ENCODE data around the gene IL17RD. TPM values are rescaled to one million over a fixed set of nuclear protein-coding genes. Genes with fewer than 3 reads are reported as not detected.

Gene IL17RD
- polyA plus RNA-seq, 1 of the 3 experiments (the other 2 are of a cell fraction): 2.4 TPM

- CTCF ChIA-PET: interaction anchor here (1.4 to 1.5 kb wide), 2 partner anchors 17 to 65 kb away, joined by 4 read pairs; no protein-coding TSS in a partner anchor
- H3K4me3 ChIP-seq (ENCODE audit: low read depth in 2 of 2, low read length in 1 of 2): no peak within 1 kb of the TSS
- H3K36me3 ChIP-seq (replicated peaks in 1 of 2; ENCODE audit: control insufficient read depth in 1 of 2, insufficient read depth in 2 of 2, low read length in 1 of 2): no peaks in the 10 kb centered on the region
- peak within 1 kb of the TSS; percentile 49 for H3K4me2 ChIP-seq
- no peaks in the 10 kb centered on the region for H3K27me3 ChIP-seq (ENCODE audit: insufficient read depth)
- DNase-seq: peak; percentile 39
- no peaks in the 10 kb centered on the region for H3K79me2 ChIP-seq (ENCODE audit: insufficient read depth)
- POLR2A ChIA-PET: no interaction called here
- peak within 1 kb of the TSS; percentile 86; the same call in 1 of the 2 replicates for H2AFZ ChIP-seq (ENCODE audit: low read depth)
- no peaks in the 10 kb centered on the region for H3K9me2 ChIP-seq
- H3K9ac ChIP-seq: peak within 1 kb of the TSS; percentile 51; the same call in 1 of the 2 replicates
- H3K27ac ChIP-seq (ENCODE audit: low read depth in 2 of 2, low read length in 1 of 2): peak within 1 kb of the TSS in 1 of 2 experiments; percentile 42; a peak in 2 of 4 replicates
- peaks cover 4% of the 10 kb centered on the region for H3F3A ChIP-seq (replicated peaks; ENCODE audit: insufficient read depth)
- 45% methylated on average over 11 of the region's 11 CpGs for WGBS (ENCODE audit: low lambda C conversion rate)
- no peaks in the 10 kb centered on the region for H3K9me3 ChIP-seq
- no peaks in the 10 kb centered on the region for H4K20me1 ChIP-seq (ENCODE audit: insufficient read depth)
- no peaks in the 10 kb centered on the region; a peak in 1 of 4 replicates for H3K4me1 ChIP-seq (ENCODE audit: control insufficient read depth in 1 of 2, insufficient read depth in 2 of 2, low read depth in 1 of 2, low read length in 1 of 2)
- no peak for TF ChIP-seq EZH2phosphoT487 (IDR thresholded peaks at IDR 0.05; ENCODE audit: borderline replicate concordance, low read depth)
- no peak for TF ChIP-seq RXRA (IDR thresholded peaks at IDR 0.05; ENCODE audit: borderline replicate concordance, low read depth)
- TF ChIP-seq GATA2 (CRISPR knock-in tag; IDR thresholded peaks at IDR 0.05): no peak
- peak; percentile 18; the same call in 1 of the 2 replicates for TF ChIP-seq NFIC (IDR thresholded peaks at IDR 0.05; ENCODE audit: borderline replicate concordance)
- TF ChIP-seq, protein P1, sequence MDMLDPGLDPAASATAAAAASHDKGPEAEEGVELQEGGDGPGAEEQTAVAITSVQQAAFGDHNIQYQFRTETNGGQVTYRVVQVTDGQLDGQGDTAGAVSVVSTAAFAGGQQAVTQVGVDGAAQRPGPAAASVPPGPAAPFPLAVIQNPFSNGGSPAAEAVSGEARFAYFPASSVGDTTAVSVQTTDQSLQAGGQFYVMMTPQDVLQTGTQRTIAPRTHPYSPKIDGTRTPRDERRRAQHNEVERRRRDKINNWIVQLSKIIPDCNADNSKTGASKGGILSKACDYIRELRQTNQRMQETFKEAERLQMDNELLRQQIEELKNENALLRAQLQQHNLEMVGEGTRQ (IDR thresholded peaks at IDR 0.05; ENCODE audit: borderline replicate concordance, low read depth, low read length): peak; percentile 39; the same call in 1 of the 2 replicates
- TF ChIP-seq, protein P2, sequence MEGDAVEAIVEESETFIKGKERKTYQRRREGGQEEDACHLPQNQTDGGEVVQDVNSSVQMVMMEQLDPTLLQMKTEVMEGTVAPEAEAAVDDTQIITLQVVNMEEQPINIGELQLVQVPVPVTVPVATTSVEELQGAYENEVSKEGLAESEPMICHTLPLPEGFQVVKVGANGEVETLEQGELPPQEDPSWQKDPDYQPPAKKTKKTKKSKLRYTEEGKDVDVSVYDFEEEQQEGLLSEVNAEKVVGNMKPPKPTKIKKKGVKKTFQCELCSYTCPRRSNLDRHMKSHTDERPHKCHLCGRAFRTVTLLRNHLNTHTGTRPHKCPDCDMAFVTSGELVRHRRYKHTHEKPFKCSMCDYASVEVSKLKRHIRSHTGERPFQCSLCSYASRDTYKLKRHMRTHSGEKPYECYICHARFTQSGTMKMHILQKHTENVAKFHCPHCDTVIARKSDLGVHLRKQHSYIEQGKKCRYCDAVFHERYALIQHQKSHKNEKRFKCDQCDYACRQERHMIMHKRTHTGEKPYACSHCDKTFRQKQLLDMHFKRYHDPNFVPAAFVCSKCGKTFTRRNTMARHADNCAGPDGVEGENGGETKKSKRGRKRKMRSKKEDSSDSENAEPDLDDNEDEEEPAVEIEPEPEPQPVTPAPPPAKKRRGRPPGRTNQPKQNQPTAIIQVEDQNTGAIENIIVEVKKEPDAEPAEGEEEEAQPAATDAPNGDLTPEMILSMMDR (IDR thresholded peaks at IDR 0.05): no peak
- TF ChIP-seq USF1 (IDR thresholded peaks at IDR 0.05; ENCODE audit: borderline replicate concordance, low read depth): peak; percentile 91
- TF ChIP-seq JUND (IDR thresholded peaks at IDR 0.05): peak; percentile 89
- no peak for TF ChIP-seq SMC3 (IDR thresholded peaks at IDR 0.05; ENCODE audit: low read depth, low read length)
- TF ChIP-seq, protein P3, sequence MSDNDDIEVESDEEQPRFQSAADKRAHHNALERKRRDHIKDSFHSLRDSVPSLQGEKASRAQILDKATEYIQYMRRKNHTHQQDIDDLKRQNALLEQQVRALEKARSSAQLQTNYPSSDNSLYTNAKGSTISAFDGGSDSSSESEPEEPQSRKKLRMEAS (IDR thresholded peaks at IDR 0.05; ENCODE audit: low read depth): peak; percentile 51; the same call in 1 of the 2 replicates
- TF ChIP-seq SIN3A (IDR thresholded peaks at IDR 0.05; ENCODE audit: borderline replicate concordance, low read depth, low read length): no peak
- no peak for TF ChIP-seq MXI1 (IDR thresholded peaks at IDR 0.05; ENCODE audit: low read depth, low read length)
- no peak for TF ChIP-seq POLR2AphosphoS5 (IDR thresholded peaks at IDR 0.05; ENCODE audit: low read depth, low read length)
- TF ChIP-seq, protein P4, sequence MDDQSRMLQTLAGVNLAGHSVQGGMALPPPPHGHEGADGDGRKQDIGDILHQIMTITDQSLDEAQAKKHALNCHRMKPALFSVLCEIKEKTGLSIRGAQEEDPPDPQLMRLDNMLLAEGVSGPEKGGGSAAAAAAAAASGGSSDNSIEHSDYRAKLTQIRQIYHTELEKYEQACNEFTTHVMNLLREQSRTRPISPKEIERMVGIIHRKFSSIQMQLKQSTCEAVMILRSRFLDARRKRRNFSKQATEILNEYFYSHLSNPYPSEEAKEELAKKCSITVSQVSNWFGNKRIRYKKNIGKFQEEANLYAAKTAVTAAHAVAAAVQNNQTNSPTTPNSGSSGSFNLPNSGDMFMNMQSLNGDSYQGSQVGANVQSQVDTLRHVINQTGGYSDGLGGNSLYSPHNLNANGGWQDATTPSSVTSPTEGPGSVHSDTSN (IDR thresholded peaks at IDR 0.05): no peak
- peak; percentile 66; the same call in 1 of the 2 replicates for TF ChIP-seq TCF12 (IDR thresholded peaks at IDR 0.05)
- TF ChIP-seq EP300 (IDR thresholded peaks at IDR 0.05; ENCODE audit: borderline replicate concordance in 1 of 2, low read depth in 1 of 2, low read length in 1 of 2): peak in 1 of 2 experiments; percentile 40; a peak in 1 of 4 replicates
- no peak for TF ChIP-seq GABPA (IDR thresholded peaks at IDR 0.05; ENCODE audit: low read depth)
- TF ChIP-seq TEAD4 (IDR thresholded peaks at IDR 0.05; ENCODE audit: borderline replicate concordance, insufficient read depth): no peak
- TF ChIP-seq RCOR1 (IDR thresholded peaks at IDR 0.05; ENCODE audit: low read length): no peak
- TF ChIP-seq FOSL2 (IDR thresholded peaks at IDR 0.05; ENCODE audit: borderline replicate concordance, low read depth): peak; percentile 95
- TF ChIP-seq REST (IDR thresholded peaks at IDR 0.05; ENCODE audit: low read depth, low read length): no peak
Observed at GRCh38 chr3:57060089-57060821, 104.9 kb downstream of the IL17RD start, which contains the start of gene SPATA12. SPATA12 (plus strand) TSS chr3:57060664; CDS start chr3:57073695, 13,031 bp downstream.

Measured in SK-N-SH (cell line).